ENCODE results near the gene CFAP221. TPM values are rescaled to one million over a fixed set of nuclear protein-coding genes. Genes with fewer than 3 reads are reported as not detected.

The CFAP221 gene
- polyA plus RNA-seq, 2 of the 4 experiments (the other 2 are of a cell fraction) = 0.17 to 0.30 TPM

DNA sequence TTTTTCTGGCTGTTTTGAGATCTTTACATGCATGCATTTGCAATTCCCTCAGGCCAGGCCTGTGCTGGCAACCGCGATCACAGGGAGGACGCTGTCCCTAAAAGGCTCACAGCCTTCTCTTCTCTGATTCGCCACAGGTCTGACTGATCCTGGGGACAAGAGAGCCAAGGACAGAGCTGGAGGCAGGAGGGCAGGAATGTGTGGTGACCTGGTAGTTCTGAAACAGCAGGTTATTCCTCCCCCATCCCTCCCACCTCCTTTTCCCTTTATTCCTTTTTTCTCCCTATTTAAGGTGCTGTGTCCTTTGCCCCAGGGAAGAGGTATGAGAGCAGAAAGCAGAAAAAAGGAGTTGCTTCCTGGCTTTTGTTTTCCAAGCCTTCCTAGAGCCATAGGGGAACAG lies 156.6 kb downstream of the CFAP221 start:
- H3K9me3 ChIP-seq = 0 out of 3 replicates have a peak, but pooled peaks cover 4% of the 10 kb centered on the region
- POLR2A ChIA-PET = no interaction called here
- WGBS (ENCODE audit: missing lambda C conversion rate) = 95% methylated on average over 4 of the region's 4 CpGs
- FAIRE-seq (no peak), DNase-seq (ENCODE audit: low read depth in 1 of 2, low spot score in 1 of 2) (no peak), ATAC-seq (no peak)
- H3K27ac ChIP-seq = no peak overlapping the region
- H3K4me3 ChIP-seq = no peak overlapping the region
- CTCF ChIA-PET = interaction anchor here (1.8 to 3.6 kb wide), 5 partner anchors 47 to 474 kb away, joined by 3 to 35 read pairs (median 7); partner anchors contain the start of gene PTPN4
- 0 out of 3 replicates have a peak, but pooled peaks cover 4% of the 10 kb centered on the region for H3K4me1 ChIP-seq
- no peak for TF ChIP-seq FOSB (CRISPR knock-in tag; IDR thresholded peaks at IDR 0.05)
- TF ChIP-seq HEYL (CRISPR knock-in tag; IDR thresholded peaks at IDR 0.05) = no peak
- TF ChIP-seq EHMT2 (IDR thresholded peaks at IDR 0.05; ENCODE audit: low read depth) = no peak
- no peak for TF ChIP-seq CHD4 (IDR thresholded peaks at IDR 0.05; ENCODE audit: borderline replicate concordance)
- no peak for TF ChIP-seq ESRRA (IDR thresholded peaks at IDR 0.05; ENCODE audit: borderline replicate concordance, low read length)
- TF ChIP-seq HDAC2 (IDR thresholded peaks at IDR 0.05) = no peak
- no peak for TF ChIP-seq NFE2L2 (conservative IDR thresholded peaks at IDR 0.05; ENCODE audit: low read length)
- TF ChIP-seq TP53 (CRISPR knock-in tag; IDR thresholded peaks at IDR 0.05) = no peak
- TF ChIP-seq, protein P1, sequence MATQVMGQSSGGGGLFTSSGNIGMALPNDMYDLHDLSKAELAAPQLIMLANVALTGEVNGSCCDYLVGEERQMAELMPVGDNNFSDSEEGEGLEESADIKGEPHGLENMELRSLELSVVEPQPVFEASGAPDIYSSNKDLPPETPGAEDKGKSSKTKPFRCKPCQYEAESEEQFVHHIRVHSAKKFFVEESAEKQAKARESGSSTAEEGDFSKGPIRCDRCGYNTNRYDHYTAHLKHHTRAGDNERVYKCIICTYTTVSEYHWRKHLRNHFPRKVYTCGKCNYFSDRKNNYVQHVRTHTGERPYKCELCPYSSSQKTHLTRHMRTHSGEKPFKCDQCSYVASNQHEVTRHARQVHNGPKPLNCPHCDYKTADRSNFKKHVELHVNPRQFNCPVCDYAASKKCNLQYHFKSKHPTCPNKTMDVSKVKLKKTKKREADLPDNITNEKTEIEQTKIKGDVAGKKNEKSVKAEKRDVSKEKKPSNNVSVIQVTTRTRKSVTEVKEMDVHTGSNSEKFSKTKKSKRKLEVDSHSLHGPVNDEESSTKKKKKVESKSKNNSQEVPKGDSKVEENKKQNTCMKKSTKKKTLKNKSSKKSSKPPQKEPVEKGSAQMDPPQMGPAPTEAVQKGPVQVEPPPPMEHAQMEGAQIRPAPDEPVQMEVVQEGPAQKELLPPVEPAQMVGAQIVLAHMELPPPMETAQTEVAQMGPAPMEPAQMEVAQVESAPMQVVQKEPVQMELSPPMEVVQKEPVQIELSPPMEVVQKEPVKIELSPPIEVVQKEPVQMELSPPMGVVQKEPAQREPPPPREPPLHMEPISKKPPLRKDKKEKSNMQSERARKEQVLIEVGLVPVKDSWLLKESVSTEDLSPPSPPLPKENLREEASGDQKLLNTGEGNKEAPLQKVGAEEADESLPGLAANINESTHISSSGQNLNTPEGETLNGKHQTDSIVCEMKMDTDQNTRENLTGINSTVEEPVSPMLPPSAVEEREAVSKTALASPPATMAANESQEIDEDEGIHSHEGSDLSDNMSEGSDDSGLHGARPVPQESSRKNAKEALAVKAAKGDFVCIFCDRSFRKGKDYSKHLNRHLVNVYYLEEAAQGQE (IDR thresholded peaks at IDR 0.05) = no peak
- TF ChIP-seq MAZ (IDR thresholded peaks at IDR 0.05; ENCODE audit: borderline replicate concordance, low read depth, low read length) = no peak
- TF ChIP-seq KDM5A (IDR thresholded peaks at IDR 0.05) = no peak
- no peak overlapping the region for H3K4me2 ChIP-seq

- ATAC-seq = no peak
- no peak for DNase-seq (ENCODE audit: low read depth in 1 of 2, low spot score in 1 of 2)
- H3K27ac ChIP-seq = no peak overlapping the region
- H3K4me2 ChIP-seq = no peak overlapping the region
- no peak overlapping the region for H3K4me3 ChIP-seq
- H3K4me1 ChIP-seq = 0 out of 3 replicates have a peak, but pooled peaks cover 4% of the 10 kb centered on the region
- WGBS (ENCODE audit: missing lambda C conversion rate) = 69% methylated on average over 12 of the region's 12 CpGs
- H3K9me3 ChIP-seq = 0 out of 3 replicates have a peak, but pooled peaks cover 4% of the 10 kb centered on the region
- no peak for FAIRE-seq
- CTCF ChIA-PET = interaction anchor here (2.3 to 3.6 kb wide), 3 partner anchors 46 to 120 kb away, joined by 7 to 35 read pairs (median 16); no protein-coding TSS in a partner anchor
- no peak for TF ChIP-seq FOSL2 (IDR thresholded peaks at IDR 0.05)
- TF ChIP-seq FOSL2 (CRISPR knock-in tag; IDR thresholded peaks at IDR 0.05) = no peak
- TF ChIP-seq E2F6 (IDR thresholded peaks at IDR 0.05; ENCODE audit: borderline replicate concordance, low read depth) = no peak
- TF ChIP-seq RCOR1 (IDR thresholded peaks at IDR 0.05; ENCODE audit: low read depth, low read length) = no peak
- no peak for TF ChIP-seq MAZ (IDR thresholded peaks at IDR 0.05; ENCODE audit: borderline replicate concordance, low read depth, low read length)
- no peak for TF ChIP-seq HOXB13 (CRISPR knock-in tag; IDR thresholded peaks at IDR 0.05; ENCODE audit: low read depth)
- TF ChIP-seq BHLHE40 (IDR thresholded peaks at IDR 0.05; ENCODE audit: low read depth, low read length) = no peak
- TF ChIP-seq, protein P2, sequence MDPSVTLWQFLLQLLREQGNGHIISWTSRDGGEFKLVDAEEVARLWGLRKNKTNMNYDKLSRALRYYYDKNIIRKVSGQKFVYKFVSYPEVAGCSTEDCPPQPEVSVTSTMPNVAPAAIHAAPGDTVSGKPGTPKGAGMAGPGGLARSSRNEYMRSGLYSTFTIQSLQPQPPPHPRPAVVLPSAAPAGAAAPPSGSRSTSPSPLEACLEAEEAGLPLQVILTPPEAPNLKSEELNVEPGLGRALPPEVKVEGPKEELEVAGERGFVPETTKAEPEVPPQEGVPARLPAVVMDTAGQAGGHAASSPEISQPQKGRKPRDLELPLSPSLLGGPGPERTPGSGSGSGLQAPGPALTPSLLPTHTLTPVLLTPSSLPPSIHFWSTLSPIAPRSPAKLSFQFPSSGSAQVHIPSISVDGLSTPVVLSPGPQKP (IDR thresholded peaks at IDR 0.05; ENCODE audit: low read depth, low read length) = no peak
- TF ChIP-seq HDAC2 (IDR thresholded peaks at IDR 0.05) = no peak
- TF ChIP-seq ZSCAN20 (CRISPR knock-in tag; IDR thresholded peaks at IDR 0.05) = no peak
- POLR2A ChIA-PET = no interaction called here
These were observed 157.1 kb downstream of the CFAP221 start for GRCh38 chr2:119701352-119701751.

Data from A549 (cell line).